AG04450 (cell line): ENCODE measurements around the gene CAP2. TPM values are rescaled to one million over a fixed set of nuclear protein-coding genes. Genes with fewer than 3 reads are reported as not detected.

Experiments
- CTCF ChIA-PET: fragments of 300-600, 350-600 bp; formaldehyde crosslinking; extraction: SDS; loops from one replicate; lab custom pipeline; 2022; ENCODE audit warnings: antibody characterized with exemption, inconsistent platforms; lab: Charles Lee
- POLR2A ChIA-PET: fragments of 350-600 bp; formaldehyde crosslinking; extraction: SDS; loops from one replicate; lab custom pipeline; 2021; ENCODE audit warnings: antibody characterized with exemption, inconsistent platforms; lab: Yijun Ruan, JAX
- DNase-seq: peaks from one replicate; pipeline ENCODE4 v3.0.0-alpha.2; 2011; ENCODE audit warnings: low read depth, low spot score
- H3K27ac ChIP-seq: one replicate; pipeline ENCODE4 v1.5.1; 2012; ENCODE audit warnings: low read depth, low read length, control low read depth
- H3K27me3 ChIP-seq: one replicate; pipeline ENCODE4 v1.6.0; 2012; ENCODE audit warnings: low read length; ENCODE audit not compliant: control insufficient read depth, insufficient read depth
- H3K4me3 ChIP-seq: 2 replicates; pipeline ENCODE4 v1.5.1; 2011; ENCODE audit warnings: mild to moderate bottlenecking, low read depth, low read length, control low read depth
- H3K9me3 ChIP-seq: 2 replicates; pipeline ENCODE4 v1.5.1; 2012; ENCODE audit warnings: low read length; ENCODE audit not compliant: control insufficient read depth, insufficient read depth
- polyA plus RNA-seq: library from polyadenylated mRNA; depleted of rRNA; stranded (reverse); fragments of >200 nt; gene quantifications from 2 replicates; pipeline ENCODE4 v1.2.3, GENCODE V29; 2011
- TF ChIP-seq, protein P1 (sequence below): IDR thresholded peaks from 2 replicates; pipeline ENCODE4 v1.5.1; 2011; ENCODE audit warnings: low read depth, low read length, control low read depth, inconsistent platforms

CAP2 gene
- polyA plus RNA-seq, 1 experiment, result 74.4 TPM

DNA sequence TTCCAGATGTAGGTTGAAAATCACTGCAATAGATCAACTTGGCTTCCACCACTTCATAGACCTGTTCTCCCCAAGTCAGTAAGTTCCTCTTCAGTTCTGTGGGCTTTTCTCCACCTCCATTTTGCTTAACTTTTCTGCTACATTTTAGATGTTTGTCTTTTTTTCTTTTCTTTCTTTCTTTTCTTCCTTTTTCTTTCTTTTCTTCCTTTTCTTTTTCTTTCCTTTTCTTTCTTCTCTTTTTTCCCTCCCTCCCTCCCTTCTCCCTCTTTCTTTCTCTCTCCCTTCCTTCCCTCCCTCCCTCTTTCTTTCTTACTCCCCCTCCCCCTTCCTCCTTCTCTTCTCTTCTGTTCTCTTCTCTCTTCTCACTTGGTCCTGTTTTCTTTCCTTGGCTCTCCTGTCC is 199.9 kb downstream of the CAP2 start:
- Histone ChIP-seq H3K27me3 (no peaks in the 10 kb centered on the region), H3K4me3 (no peak overlapping the region), H3K9me3 (no peaks in the 10 kb centered on the region), H3K27ac (no peak overlapping the region)
- TF ChIP-seq, protein P1, sequence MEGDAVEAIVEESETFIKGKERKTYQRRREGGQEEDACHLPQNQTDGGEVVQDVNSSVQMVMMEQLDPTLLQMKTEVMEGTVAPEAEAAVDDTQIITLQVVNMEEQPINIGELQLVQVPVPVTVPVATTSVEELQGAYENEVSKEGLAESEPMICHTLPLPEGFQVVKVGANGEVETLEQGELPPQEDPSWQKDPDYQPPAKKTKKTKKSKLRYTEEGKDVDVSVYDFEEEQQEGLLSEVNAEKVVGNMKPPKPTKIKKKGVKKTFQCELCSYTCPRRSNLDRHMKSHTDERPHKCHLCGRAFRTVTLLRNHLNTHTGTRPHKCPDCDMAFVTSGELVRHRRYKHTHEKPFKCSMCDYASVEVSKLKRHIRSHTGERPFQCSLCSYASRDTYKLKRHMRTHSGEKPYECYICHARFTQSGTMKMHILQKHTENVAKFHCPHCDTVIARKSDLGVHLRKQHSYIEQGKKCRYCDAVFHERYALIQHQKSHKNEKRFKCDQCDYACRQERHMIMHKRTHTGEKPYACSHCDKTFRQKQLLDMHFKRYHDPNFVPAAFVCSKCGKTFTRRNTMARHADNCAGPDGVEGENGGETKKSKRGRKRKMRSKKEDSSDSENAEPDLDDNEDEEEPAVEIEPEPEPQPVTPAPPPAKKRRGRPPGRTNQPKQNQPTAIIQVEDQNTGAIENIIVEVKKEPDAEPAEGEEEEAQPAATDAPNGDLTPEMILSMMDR, result no peak
- DNase-seq, result no peak
- POLR2A ChIA-PET, result no interaction called here
- CTCF ChIA-PET, result no interaction called here

DNA sequence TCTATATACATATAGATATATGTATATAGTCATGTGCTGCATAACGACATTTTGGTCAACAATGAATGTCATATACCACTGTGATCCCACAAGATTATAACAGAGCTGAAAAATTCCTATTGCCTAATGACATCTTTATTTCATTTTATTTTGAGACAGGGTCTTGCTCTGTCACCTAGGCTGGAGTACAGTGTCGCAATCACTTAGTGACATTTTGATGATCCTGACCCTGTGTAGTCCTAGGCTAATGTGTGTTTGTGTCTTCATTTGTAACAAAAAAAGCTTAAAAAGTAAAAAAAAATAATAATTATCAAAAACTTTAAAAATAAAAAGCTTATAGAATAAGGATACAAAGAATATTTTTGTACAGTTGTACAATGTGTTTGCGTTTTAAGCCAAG is 202.7 kb downstream of the CAP2 start:
- Histone ChIP-seq H3K4me3 (no peak overlapping the region), H3K9me3 (peaks cover 3% of the 10 kb centered on the region; the same call in 1 of the 2 replicates), H3K27ac (no peak overlapping the region), H3K27me3 (no peaks in the 10 kb centered on the region)
- CTCF ChIA-PET, result no interaction called here
- no peak for DNase-seq
- TF ChIP-seq, protein P1, result no peak
- POLR2A ChIA-PET, result no interaction called here

DNA sequence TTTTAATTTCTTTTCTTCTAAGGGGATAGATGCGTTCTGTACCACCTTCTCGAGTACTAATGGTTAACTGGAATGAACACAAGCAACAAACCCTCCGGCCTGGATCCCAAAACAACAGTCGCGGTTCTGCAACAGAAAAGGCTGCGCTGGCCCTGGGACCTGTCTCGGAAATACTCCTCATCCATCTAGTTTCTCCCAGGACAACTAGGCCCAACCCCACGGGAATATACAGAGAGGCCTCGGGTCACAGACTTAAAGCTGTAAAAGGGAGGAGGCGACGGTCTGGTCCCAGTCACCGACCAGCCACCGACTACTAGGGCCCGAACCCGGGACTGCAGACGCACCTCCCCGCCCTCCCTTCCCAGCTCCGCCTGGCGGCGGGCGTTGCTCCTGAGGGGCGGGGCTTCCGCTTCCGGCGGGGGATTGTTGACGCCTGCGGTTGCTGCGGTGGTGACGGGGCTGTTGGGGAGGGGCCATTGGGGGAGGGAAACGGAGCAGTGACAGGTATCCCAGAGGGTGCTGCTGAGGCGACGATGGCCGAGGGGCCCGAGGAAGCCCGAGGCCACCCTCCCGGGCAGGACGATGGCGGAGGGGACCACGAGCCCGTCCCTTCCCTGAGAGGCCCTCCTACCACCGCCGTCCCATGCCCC is 206.6 kb downstream of the CAP2 start, which contains the start of gene FAM8A1:
TSS of gene FAM8A1 (plus strand) at position 426 of the 650 bp plus-strand sequence. CDS start at position 534, 108 bp downstream.
- ChIA-PET CTCF (interaction anchor here (0.5 to 1.6 kb wide), 6 partner anchors 16 to 439 kb away, joined by 3 to 8 read pairs (median 4); no protein-coding TSS in a partner anchor), POLR2A (interaction anchor here (0.6 to 1.4 kb wide), 7 partner anchors 10 to 210 kb away, joined by 3 to 10 read pairs (median 4); no protein-coding TSS in a partner anchor)
- TF ChIP-seq, protein P1, result peak; percentile 72
- Histone ChIP-seq H3K27ac (peak within 1 kb of the TSS; percentile 65), H3K27me3 (no peaks in the 10 kb centered on the region), H3K4me3 (peak within 1 kb of the TSS; percentile 88), H3K9me3 (peaks cover 3% of the 10 kb centered on the region; the same call in 1 of the 2 replicates)
- DNase-seq, result peak; percentile 44

DNA sequence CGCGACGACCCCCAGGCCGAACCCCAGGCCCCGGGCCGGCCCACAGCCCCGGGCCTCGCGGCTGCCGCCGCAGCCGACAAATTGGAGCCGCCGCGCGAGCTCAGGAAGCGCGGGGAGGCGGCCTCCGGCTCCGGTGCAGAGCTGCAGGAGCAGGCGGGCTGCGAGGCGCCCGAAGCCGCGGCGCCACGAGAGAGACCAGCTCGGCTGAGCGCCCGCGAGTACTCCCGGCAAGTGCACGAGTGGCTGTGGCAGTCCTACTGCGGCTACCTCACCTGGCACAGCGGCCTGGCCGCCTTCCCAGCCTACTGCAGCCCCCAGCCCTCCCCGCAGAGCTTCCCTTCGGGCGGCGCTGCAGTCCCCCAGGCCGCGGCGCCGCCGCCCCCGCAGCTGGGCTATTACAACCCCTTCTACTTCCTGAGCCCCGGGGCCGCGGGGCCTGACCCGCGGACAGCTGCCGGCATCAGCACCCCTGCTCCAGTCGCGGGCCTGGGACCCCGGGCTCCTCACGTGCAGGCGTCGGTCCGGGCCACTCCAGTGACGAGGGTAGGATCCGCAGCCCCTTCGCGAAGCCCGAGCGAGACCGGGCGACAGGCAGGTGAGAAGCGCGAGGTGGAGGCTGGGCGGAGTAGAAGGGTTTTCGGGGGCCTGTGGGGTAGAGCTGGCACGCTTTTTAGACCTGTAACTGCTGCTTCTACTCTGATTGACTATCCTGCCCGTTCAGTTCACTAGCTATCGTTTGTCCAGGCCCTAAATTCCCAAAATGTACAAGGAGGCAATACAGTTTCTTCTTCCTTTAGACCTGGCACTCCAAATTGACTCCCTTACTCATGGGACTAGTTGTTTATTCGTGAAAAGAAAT is 207.4 kb downstream of the CAP2 start:
- Histone ChIP-seq H3K27ac (no peak overlapping the region), H3K27me3 (no peaks in the 10 kb centered on the region), H3K9me3 (peaks cover 3% of the 10 kb centered on the region; the same call in 1 of the 2 replicates), H3K4me3 (peak overlapping the region; percentile 88)
- DNase-seq, result no peak
- ChIA-PET CTCF (interaction anchor here (0.6 to 1.6 kb wide), 5 partner anchors 17 to 440 kb away, joined by 3 to 4 read pairs (median 4); no protein-coding TSS in a partner anchor), POLR2A (interaction anchor here (0.6 to 1.4 kb wide), 3 partner anchors 11 to 548 kb away, joined by 3 to 8 read pairs (median 5); no protein-coding TSS in a partner anchor)
- TF ChIP-seq, protein P1, result no peak
